NCI-H1417 (cell line): ENCODE results near the gene NAA60.
"Not testable (repeated sequence)": the region's sequence is repeated elsewhere in the genome, so short reads cannot be mapped to it uniquely, and the experiment has no call there.

ENCODE experiments used
- DNase-seq, 3 experiments: peaks; one replicate each; lab custom pipeline; 2025; lab: John Stamatoyannopoulos, UW

The NAA60 gene

DNA sequence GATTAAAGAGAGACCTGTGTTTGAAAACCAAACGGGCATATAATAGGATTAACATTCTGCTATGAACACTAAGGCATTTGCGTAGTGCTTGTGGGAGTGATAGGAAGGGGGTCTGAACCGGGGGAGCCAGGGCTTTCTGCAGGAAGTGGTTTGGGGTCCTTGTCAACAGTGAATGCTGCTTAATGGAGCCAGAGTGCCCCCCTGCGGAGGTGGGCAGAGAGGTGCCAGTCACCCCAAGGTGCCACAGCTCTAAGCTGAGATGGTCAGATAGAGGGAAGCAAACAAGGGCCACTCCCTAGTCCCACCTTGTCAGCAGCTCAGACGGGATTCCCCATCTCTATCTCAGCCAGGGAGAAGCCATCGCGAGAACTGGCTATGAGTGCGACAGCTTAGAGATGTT, 17.7 kb downstream of the NAA60 start:
- no peak for DNase-seq

DNA sequence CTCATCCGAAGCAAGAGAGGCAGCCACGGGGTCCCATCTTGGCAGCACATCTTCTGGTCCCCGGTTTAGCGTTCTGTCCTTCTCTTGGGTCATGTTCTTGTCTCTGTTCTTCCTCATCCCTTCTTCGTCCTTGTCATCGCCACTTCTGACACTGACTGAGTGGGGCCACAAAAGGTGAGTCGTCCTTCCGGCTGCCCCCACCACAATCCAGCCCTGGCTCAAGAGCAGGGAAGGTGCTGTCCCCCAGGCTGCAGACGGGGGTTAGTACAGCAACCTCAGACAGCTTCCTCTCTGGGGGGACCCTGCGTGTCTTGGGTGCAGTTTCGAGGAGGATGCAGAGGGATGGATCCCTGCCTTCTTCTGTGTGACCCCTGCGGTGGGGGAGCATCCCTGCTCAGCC, 21.8 kb downstream of the NAA60 start:
- DNase-seq: no peak

DNA sequence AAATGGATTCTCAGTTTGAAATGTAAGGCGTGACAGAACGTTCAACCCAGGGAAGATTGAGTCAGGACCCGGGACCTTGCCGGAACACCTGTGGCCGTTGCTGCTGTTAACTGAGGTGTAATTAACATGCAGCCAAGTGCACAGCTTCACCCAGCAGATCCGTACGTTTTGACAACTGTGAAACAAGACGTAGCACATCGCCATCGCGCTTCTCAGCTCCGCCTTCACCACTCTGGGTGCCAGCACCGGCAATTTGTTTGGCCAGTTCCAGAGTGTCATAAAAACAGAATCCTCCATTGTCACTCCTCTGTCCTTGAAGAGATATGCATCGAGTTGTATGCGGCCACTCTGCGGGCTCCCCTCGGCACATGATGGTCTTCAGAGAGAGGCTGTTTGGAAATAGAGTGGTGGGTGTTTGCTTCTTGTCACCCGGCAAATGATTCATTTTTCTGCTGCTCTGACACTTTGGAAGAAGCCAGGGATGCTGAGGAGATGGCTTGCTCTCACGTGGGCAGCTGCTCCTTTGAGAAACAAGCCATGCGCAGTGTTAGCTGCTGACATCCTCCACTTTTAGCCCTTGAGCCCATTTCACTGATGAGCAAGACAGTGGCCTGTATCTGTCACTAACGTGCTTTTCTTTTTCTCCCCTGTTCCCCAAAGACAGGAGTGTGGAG, 22.6 kb downstream of the NAA60 start:
- no peak for DNase-seq

DNA sequence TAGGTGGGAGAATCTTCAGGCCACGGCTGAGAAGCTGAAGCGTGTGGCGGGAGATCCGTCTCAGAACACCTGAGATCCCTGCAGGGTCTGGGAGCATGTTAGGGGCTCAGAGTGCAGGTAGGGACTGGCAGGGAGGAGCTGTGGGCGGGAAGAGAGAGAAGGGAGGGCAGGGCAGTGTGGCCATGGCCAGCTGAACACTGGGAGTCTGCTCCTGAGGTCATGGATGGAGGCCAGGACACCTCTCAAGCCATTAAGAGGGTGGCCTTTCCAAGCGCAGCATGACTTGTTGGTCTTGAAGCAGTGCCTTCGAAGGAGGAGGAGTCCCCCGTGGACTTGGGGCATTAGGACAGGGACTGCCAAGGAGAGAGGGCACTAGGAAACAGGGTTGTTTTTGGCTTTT, 23.7 kb downstream of the NAA60 start:
- DNase-seq: no peak

DNA sequence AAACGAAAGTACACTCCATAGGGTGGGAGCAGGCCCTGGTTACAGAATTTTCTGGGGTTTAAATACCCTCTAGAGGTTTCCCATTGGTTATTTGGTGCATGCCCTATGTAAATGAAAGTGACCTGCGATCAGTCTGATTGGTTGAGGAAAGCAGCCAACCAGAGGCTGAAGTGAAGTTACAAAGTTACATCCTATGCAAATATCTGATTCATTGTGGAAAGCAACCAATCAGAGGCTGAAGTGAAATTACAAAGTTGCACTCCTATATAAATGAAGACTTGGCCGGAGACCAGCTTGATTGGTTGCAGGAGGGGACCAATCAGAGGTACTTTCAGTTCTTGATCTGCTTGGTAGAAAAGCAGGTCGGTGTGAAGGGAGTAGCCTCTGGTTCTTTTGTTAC, 24.4 kb downstream of the NAA60 start:
- no peak for DNase-seq

DNA sequence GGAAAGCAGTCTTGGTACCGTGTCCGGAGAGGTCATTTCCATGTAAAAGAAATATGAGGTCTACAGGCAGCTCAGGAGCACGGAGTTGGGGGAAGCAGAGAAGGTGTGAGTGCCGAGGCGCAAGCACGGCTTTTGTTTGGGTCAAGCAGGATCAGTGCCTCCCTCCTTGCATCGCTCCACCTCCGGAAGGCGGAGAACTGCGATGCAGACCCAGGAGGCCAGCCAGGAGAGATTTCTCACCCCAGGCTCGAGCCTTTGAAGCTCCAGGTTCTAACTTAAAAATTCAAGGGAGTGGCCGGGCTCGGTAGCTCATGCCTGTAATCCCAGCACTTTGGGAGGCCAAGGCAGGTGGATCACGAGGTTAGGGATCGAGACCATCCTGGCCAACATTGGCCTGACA, 25.0 kb downstream of the NAA60 start:
- no peak for DNase-seq

DNA sequence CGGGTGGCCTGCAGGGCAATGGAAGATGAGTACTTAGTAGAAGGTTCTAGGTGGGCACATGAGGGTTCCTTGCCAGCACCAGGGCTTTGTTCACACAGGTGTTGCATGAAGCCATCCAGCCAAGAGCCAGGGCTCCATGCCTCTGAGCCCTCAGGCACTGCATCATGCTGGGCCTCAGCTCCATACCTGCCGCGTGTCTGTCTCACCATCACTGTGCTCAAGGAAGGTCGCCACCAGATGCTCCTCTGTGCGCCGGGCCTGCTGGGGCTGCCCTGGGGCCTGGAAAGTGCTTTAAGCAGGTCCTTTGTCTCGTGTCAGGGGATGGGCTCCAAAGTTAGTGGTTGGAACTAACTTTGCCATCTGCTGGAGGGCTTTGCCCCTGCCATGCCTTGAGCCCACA, 26.3 kb downstream of the NAA60 start:
- no peak for DNase-seq

DNA sequence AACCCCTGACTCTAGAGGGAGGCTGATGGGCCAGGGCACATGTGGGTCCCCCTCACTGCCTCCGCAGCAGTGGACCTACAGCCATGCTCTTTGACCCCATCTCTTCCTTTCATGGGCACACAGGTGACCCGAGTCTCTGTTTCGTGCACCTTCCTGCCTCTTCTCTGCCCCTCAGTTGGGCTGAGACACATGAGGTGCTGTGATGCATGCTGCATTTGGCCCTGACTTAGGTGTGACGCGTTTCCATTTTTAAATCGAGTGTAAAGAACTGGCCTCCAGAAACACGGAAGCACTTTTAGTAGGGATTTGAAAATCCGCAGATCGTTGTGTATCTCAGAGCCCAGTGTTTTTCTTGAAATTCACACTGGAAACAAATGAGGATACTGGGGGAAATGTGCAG, 27.2 kb downstream of the NAA60 start:
- no peak for DNase-seq

DNA sequence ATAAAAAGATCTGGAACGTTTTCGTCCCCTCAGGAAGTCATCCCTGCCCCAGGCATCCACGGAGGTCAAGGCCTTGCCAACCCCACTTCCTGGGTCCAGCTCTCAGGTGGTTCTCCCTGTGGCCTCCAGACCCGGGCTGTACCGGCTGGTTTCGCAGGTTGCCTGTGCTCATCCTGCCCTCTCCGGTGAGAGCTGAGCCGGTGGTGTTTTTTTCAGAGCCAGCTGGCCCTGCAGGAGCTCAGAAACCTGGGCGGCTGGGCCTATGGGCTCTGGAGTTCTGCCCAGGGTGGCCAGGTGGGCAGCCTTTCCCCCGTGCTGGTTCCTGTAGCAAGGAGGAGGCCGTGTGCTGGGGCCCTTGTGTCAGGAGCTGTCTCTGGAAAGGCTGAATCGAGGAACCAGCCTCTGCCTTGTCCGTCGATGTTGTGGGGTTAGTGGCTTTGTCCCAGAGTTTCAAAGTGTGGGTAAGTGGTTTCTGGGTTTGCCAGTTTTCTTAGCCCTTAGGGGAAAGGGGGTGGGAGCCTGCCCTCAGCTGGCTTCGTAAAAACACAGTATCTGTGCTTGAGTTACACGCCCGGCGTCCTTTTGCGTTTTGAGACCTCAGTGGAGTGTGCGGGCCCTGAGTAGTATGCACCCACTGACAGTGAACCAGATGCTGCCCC, 28.2 kb downstream of the NAA60 start:
- no peak for DNase-seq

DNA sequence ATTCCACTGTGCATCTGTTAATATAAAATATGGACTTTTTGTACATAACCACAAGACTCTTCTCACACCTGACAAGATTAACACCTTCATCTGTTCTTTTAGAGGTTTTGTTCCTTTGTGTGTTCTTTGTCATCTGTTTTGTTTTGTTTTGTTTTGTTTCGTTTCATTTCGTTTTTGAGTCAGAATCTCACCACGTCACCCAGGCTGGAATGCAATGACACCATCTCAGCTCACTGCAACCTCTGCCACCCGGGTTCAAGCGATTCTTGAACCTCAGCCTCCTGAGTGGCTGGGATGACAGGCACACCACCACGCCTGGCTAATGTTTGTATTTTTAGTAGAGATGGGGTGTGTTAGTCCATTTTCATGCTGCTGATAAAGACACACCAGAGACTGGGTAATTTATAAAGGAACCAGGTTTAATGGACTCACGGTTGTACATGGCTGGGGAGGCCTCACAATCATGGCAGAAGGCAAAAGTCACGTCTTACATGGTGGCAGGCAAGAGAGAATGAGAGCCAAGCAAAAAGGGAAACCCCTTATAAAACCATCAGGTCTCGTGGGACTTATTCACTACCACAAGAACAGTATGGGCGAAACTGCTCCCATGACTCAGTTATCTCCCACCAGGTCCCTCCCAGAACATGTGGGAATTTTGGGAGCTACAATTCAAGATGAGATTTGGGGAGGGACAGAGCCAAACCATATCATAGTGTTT, 29.6 kb downstream of the NAA60 start:
- DNase-seq: no peak

DNA sequence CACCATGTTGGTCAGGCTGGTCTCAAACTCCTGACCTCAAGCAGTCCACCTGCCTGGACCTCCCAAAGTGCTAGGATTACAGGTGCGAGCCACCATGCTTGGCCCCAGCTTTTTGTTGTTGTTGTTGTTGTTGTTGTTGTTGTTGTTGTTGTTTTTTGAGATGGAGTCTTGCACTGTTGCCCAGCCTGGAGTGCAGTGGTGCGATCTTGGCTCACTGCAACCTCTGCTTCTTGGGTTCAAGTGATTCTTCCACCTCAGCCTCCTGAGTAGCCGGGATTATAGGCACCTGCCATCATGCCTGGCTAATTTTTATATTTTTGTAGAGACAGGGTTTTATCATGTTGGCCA, 30.1 kb downstream of the NAA60 start:
- not testable (repeated sequence) for DNase-seq

DNA sequence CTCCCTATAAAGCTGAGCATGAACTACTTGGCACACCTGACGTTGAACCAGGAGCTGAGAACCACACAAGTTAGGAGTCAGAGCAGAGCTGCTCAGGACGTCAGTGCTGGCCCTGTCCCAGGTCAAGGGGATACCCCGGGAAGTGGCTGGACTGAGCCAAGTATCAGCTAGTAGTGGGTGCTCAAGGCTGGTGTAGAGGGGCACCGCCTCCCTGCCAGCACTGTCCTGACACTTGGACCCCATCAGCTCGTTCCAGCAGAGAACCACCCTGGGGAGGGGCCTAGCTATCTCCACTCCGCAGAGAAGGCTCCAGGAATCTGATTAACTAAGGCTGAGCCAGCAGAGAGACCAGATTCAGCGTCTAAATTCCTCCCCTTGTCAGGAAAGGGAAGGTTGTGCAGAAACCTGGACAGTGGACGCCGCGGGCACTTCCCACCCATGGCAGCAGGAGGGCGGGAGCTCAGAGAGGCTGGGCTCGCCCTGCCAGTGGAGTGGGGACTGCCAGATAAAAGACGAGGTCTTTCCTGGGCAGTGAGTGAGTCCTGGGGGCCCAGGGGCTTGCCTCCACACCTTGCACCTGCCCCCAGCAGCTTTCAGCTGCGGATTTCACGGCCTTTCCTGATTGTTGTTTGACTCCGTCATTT, 30.8 kb downstream of the NAA60 start:
- DNase-seq: no peak

DNA sequence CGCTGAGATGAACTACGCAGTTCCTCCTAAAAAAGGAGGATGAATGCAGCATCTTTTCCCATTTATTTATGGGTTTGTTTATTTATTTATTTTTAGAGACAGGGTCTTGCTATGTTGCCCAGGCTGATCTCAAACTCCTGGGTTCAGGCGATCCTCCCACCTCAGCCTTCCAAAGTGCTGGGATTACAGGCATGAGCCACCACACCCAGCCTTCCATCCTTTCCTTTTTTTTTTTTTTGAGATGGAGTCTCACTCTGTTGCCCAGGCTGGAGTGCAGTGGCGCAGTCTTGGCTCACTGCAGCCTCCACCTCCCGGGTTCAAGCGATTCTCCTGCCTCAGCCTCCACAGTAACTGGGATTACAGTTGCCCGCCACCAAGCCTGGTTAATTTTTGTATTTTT, 31.4 kb downstream of the NAA60 start:
- not testable (repeated sequence) for DNase-seq

DNA sequence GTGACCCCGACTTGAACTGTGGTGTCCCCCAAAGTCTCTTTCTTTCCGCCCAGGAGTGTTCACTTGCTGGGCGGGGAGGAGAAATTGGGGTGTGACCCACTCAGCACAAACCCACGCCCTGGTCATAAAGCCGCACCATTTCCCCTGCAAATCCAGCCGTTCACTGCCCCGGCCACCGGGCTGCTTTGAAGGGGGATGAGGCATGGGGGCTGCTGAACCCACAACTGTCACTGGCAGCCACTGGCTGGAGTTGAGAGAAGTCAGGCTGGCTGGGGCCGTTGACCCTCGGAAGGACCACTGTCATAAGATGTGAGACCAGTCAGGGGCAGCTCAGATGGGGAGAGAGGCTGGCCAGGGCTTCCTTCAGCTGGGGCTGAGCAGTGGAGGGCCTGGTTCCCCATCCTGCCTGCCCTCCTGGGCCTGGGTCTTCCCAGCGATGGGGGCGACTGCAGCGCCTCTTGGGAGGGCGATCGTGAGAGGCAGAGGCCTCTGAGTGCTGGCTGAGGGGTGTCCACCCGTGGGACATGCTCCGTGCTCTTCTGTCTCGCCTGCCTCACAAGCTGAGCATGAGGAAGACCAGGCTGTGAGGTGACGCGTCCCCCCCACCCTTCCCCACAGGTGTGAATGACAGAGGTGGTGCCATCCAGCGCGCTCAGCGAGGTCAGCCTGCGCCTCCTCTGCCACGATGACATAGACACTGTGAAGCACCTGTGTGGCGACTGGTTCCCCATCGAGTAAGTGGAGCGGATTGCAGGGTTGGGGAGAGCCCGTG, 32.3 kb downstream of the NAA60 start:
- DNase-seq: no peak

DNA sequence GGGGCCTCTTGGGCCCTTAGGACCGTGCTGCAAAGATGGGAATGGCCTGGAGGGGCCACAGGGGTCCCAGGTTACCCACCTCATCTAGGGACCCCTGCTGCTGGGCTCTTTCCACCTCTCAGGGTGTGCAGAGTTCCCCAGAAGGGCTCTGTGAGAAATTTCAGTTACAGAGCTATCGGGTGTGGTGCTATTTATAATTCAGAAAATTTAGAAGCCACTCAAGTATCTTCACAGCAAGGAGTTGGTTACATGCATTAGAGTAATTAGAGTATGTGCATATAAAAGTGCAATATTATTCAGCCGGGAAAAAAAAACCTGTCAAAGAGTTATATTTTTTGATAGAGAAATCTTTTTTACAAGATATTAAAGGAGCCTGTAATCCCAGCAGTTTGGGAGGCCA, 32.9 kb downstream of the NAA60 start:
- DNase-seq: no peak

DNA sequence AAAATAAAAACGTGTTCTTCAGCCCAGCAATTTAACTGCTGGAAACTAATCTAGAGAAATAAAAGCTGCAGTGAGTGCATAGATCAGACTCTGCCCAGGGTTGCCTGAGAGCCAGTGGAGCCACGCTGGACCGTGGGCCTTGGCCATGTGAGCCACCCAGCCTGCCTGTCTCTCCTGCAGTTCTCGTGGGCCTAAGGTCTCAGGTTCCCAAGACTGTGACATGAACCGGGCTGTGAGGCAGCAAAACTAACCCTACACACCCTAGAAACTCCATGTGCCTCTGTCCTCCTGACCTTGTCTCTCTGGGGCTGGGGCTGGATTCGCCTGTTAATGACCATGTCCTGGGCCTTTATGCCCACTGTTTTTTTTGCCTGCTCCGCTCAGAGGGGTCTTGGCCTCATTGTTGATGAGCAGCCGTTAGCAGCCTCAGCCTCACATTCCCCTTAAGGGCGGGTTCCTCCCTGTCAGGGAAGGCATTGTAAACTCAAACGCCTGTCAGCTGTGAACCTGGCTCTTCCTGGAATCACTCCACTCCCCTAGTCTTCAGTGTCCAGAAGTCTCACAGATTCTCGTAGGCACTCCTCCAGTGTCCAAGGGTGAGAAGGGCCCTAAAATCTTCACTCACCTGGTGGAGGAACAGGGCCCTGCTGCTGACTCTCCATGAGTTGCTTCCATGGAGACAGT, 34.9 kb downstream of the NAA60 start:
- no peak for DNase-seq

DNA sequence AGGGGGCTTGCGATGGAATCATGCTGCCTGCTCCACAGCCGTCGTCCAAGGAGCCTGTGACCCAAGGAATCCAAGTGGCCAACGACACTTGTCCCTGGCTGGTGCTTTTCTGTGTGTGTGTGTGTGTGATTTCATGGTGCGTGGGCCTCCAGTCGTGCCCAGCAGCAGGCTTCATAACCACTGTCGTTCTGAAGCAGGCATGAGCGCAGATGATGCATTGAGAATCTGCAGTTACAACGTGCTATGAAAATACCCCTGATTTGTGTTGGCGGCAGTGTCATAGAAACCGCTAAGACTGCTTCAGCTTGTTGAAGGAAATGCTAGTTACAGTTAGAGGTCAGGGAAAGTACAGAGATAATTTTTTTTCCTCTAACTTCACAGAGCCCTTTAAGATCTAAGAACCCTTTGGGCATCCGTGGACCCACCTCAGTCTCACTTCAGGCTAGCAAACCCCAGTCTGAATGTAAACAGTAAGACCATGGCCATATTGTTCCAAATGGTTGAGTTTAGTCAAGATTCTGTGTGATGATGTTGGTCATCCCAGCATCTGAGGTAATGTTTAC, 36.3 kb downstream of the NAA60 start:
- DNase-seq: no peak

DNA sequence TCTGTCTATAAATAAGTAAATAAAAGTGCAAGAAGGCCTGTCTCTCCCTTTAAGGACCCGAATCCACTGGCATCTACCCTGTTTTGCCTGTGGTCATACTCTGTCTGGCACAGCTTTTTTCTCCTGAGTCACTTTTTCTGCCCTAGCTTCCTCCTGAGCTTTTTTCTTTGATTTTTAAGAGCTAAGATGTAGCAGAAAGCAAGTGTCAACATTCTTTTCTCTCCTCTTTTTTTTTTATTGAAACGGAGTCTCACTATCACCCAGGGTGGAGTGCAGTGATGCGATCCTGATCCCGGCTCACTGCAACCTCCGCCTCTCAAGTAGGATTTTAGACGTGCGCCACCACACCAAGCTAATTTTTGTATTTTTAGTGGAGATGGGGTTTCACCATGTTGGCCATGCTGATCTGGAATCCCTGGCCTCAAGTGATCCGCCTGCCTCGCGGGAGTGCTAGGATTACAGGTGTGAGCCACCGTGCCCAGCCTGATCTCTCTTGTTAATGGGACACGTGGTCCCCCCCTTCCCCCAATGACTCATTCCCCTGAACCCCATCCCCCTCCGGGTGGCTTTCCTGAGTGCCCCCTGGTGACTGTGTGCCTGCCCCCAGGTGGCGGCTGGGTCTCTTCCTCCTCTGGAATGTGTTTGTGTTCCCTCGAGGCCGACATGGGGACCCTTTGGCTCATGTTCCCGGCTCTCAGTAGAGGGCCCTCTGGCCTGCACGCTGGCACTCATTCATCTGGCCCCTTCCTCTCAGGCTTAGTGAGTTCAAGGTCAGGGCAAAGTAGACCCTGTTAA, 37.6 kb downstream of the NAA60 start:
- no peak for DNase-seq

DNA sequence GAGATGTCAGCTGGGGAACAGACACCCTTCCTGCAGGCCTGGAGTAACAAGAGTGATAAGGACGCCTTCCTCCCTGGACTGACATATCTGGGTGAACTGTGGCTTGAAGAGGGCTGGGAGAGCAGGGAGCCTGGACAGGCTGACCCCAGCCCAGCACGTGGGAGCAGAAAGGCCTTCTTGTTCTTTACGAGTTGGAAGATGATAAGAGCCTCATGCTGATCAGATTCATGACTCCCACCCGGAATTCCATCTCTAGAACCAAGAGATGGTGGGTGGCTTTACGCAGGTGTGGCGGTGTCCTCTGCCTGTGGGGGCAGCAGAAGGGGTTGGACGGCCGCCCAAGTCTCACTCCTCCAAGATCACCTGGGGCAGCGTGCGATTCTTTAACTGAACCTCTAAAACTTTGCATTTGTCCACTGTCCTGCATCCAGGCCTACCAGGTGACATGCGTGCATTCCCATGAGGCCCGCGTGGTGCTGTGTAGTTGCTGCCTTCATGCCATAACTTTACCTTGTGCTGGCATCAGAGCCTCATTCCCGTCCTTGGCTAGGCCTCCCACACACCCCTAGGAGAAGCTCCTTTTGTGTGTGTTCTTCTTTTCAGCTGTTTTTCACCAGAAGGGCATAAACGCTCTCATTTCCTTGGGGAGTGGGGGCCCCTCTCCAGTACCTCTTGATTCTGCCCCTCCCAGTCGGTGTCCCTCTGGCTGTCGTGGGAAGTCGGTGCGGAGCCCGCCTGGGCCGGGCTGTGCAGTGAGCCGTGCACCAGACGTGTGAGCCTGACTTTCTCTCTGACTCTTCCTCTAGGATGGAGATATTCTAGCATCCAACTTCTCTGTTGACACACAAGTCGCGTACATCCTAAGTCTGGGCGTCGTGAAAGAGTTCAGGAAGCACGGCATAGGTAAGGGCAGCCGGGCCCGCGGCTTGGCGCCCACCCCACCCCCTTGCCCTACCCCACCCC, 38.5 kb downstream of the NAA60 start:
- DNase-seq: no peak
